NT2/D1 (cell line): ENCODE results near the gene ASB3.

Experiments
- SUZ12 ChIP-seq: IDR thresholded peaks from 2 replicates; pipeline ENCODE4 v1.6.1; 2011; ENCODE audit not compliant: insufficient read length, insufficient read depth; ENCODE audit errors: extremely low read depth
- YY1 ChIP-seq: IDR thresholded peaks from 2 replicates; pipeline ENCODE4 v1.6.1; 2011; ENCODE audit not compliant: insufficient read length, insufficient read depth
- ZNF274 ChIP-seq: IDR thresholded peaks from 2 replicates; pipeline ENCODE4 v1.6.1; 2011; ENCODE audit warnings: mild to moderate bottlenecking, low read depth, low read length

DNA sequence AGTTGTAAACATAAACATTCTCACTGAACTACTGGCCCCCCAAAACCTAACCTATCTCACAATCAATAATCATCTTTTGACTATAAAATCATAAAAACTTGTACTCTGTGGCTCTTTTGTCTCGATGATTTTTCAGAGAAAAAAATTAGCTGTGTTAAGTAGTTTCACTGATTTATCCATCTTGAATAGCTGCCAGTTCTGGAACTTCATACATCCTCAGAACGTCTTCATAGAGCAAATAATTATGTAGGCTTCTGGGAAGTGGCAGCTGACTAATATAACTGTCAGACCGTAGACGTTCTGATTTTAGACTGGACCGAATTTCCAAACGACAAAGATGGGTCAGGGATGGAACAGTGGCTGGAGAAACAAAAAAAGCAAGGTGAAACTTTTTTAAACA is 116.4 kb downstream of the ASB3 start:
- TF ChIP-seq YY1, result no peak
- no peak for TF ChIP-seq ZNF274
- no peak for TF ChIP-seq SUZ12
